Stimulated activated CD8-positive, alpha-beta memory T cell treated with anti-CD3 and anti-CD28 coated beads, Interleukin-4, amount 100 ng/mL, for 24 hours (primary cell): Measurements from ENCODE around the gene GSTO2.

Experiments used
- DNase-seq: peaks from one replicate; pipeline ENCODE4 v3.0.0-alpha.2; 2020; ENCODE audit warnings: low read depth

The GSTO2 gene

DNA sequence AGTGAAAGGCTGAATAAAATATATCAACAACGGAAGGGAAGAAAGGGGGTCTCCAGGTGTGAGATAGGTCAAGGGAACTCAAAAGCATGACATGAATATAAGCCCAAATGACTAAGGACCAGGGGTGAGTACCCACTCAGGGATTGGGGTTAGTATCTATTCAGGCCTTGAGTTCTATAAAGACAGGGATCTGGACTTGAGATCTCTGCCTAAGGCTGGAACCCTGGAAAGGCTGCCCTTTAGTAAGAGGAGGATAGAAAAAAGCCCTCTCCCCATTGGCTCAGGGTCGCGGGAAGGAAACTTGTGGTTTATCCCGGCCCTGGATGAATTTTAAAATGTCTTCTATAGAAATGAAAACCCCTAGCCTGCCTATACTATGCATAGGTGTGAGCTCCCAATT, 71.7 kb downstream of the GSTO2 start:
- DNase-seq, result no peak

DNA sequence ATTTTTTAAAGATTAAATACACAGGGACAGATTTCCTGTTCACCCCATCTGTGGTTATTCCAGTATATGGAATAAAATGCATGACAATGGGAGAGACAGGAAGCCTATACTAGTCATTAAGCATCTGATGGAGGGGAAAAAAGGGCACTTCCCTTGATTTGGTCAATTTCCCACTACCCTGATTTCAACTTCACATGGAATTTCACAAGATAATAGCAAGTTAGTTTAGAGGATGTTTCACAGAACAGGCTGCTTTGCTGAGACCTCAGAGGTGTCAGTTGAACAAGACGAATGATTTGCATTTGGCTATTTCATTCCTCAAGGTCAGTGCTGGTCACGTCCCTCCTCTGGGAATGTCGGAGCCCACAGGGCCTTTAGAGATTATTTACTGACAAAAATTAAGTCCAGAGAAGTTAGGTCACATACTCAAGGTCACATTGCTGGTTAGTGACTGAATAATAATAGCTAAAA, 74.0 kb downstream of the GSTO2 start:
- no peak for DNase-seq

DNA sequence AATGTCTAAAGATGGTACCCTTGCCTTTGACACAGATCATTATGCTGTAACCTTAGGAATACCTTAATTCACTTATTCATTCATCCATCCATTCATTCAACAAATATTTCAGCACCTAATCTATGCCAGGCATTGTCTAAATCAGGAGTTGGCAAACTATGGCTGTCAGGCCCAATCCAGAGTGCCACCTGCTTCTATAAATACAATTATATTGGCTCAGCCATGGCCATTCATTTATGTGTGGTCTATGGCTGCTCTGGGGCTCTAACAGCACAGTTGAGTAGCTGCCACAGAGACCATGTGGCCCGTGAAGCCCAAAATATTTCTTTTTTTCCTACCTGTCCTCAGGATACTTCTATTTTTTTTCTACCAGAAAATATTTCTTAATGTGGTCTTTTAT, 75.2 kb downstream of the GSTO2 start:
- no peak for DNase-seq

DNA sequence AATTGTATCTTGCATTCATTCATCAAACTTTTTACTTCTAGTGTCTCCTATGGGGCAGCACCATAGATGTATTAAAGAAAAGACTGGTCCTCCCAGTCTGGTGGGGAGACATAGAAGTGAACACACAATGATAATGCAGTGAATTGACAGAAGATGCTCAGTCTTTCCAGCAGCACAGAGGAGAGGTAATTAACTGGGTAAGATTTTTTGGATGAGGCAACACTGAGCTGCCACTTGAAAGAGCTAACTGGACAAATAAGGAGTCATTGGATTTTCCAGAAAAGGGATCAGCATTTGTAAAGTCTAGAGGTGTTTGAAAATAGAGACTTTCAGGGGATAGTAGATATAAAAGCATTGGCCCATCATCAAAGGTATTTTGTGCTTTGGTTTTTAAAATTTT, 76.5 kb downstream of the GSTO2 start:
- DNase-seq, result no peak

DNA sequence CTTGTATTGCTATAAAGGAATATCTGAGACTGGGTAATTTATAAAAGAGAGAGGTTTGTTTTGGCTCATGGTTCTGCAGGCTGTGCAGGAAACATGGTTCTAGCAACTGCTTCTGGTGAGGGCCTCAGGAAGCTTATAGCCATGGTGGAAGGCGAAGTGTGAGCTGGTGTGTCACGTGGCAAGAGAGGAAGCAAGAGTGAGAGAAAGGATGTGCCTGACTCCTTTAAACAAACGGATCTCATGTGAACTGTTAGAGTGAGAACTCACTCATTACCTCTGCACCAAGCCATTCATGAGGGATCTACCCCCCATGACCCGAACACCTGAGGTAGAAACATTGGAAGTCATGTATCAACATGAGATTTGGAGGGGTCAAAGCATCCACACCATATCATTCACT, 77.0 kb downstream of the GSTO2 start:
- no peak for DNase-seq

DNA sequence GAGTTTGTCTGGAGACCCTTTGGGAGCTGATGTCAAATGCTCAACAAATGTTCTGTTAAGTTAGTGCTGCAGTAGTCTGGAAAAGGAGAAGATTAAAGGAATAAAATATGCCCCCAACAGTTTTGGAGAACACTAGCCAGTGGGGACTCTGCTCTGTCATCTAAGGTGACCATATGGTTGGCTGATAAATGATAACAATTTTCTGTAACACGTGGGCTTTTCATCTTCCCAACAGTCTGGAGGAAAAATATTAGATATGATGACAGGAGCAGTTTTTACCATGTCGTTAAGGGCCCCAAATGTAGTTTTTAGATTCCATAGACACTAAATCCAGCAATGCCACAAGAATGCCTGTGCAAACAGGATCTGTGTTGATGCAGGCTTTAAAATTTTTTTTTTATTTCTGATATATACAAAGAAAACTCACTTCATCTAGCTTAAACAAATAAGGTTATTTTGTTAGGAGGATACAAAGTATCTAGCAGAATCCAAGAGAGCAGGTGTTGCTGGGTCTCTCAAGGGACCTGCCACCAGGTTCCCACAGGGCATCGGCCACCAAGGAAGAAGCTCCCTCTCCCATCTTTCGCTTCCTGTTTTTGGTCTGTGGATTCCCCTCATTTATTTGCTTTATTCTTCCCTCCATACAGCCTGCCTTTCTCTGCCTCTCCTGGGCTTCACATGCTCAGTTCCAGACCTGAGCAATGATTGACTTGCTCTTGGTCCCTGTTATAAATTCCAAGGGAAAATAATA, 78.5 kb downstream of the GSTO2 start:
- DNase-seq, result no peak

DNA sequence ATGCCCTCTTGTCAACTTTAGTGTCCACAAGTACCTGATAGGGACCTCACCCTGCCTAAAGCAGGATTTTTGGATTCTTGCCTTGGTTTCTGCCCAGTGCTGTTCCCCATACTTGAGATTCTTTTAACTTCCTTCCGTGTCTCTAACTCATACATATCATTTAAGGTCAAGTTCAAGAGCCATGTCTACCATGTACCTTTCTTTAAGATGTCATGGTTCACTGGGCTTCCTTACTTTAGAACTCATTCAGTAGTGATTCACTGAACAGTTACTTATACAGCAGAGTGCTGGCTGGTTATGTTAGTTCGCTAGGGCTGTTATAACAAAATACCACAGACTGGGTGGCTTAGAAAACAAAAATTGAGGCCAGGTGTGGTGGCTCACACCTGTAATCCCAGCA, 79.6 kb downstream of the GSTO2 start:
- no peak for DNase-seq

DNA sequence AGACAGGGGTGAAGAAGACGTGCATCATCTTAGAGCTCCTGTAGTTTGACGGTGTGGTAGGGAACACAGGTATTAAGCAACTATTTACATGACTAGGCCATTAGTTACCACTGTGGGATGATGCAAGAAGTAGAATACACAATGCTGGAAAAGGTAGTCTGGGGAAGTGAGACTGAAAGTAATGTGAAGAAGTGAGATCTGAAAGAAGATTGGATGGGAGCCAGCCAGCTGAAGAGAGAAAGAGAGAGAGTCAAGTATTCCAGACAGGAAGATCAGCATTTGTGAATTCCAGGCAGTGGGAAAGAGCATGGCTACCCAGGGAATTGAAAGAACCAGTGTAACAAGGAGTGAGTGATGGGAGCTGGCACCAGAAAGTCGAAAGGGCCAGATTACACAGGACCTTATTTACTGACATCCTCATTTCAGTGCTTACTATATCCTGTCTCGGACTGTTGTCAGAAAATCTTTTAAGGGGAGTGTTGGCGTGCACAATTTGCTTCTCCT, 80.7 kb downstream of the GSTO2 start:
- no peak for DNase-seq

DNA sequence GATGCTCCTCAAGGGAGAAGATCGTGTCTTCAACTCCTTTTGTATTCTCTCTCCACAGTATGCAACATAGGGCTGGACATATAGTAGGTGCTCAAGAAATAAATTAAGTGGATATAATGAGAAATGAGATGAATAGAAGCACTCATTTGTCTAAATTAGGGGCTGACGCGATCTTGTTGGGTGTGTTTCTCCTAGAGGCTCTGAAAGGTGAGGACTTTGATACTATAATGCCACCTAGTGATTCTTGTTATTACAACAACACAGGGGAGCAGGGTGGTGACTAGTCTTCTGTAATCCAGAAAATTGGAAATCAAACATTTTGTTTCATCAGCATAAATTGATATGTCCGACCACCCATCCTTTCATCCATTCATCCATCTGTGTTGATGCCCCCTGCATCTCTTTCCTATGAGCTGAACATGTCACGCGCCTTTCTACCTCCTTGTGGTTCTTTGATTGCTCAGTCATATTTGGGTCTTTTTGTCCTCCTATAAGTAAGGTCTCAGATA, 81.2 kb downstream of the GSTO2 start:
- no peak for DNase-seq

DNA sequence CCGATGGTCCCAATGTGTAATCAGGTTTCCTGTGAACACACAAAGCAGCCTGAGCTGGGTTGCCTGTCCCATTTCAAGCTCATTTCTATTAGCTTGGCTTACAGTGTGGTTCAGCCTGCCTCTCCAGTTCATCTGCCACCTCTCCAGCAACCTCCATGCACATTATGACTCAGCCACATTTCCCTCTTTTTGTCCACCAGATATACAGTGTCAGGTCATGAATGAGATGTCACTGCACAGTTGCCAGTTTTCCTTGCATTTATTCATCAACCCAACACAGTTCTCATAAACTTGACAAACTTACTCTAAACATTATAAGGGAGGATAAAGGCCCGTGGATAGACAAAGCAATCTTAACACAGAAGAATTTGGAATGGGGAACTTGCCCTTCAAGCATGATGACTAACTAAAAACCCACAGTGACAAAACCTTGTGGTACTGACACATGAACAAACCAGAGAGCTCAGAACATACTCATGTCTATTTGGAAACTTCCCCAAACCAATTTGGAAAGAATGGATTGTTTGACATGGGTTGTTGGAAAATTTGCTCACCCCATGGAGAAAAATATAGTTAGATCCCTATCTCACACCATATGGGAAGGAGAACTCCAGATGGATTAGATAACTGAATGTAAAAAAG, 82.2 kb downstream of the GSTO2 start:
- no peak for DNase-seq

DNA sequence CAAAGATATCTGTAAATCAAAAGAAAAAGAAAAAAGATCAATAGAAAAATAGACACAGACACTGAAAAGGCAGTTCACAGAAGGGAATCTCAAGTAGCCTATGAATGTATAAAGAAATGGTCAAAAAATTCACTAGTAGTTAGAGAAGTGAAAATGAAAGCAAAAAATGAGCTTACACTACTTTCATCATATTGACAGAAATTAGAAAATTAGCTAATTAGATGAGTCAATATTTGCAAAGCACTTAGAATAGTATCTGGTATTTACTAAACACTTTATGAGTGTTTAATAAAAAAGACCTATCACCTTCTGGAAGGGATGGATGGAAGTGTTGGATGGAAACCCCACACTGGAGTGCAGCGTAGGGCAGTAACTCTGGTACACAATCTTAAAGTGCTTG, 82.9 kb downstream of the GSTO2 start:
- DNase-seq, result no peak

DNA sequence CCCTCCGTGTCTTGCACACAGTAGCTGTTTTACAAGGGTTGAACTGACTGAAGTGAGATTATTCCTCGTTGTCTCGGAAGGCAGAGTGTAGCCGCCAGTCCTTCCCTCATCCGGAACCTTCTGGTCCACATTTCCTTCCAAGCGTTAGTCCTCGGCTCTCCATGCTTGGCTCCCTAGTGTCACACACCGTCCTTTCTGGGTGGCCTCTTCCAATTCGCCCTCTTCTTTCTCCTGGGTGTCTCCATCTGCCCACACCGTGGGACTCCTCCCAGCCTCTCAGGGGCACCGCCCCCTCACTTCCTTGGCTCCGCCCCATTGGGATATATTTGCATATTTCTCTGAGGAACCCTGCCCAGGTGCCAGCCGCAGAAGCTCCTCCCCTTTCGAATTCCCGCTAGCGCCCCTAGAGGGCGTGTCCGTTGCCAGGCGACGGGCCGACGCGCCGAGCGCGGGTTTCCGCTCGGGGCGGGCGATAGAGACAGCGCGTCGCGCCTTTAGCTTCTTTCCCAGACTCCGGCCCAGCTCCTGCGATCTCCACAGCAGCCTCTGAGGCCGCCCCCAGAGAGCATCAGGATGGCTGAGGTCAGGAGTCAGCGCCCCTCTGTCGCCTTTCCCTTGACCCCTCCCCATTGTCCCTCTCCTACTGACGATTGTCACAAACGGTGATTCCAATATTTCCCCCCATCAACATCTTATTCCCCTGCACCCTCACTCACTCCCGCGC, 84.5 kb downstream of the GSTO2 start, which contains the start of gene CFAP58:
Gene CFAP58, plus strand, starts transcription at position 509 of the 724 bp plus-strand sequence. Its CDS starts 65 bp downstream, at position 574.
- peak; percentile 81 for DNase-seq
